Esophagus muscularis mucosa (tissue), 3 donors: ENCODE measurements around the gene NTN3.

Source experiments
- CTCF ChIP-seq, 3 experiments: fragments of 200-600 bp in 2 of 3; fragments of 450-650 bp in 1 of 3; sonication (generic) in 2 of 3; IDR thresholded peaks; one replicate each; pipeline ENCODE4 v1.5.1; 2017 to 2019; ENCODE audit warnings: antibody characterized with exemption in 3 of 3, mild to moderate bottlenecking in 2 of 3, moderate library complexity in 1 of 3
- POLR2A ChIP-seq: fragments of 450-650 bp; IDR thresholded peaks from one replicate; pipeline ENCODE4 v1.6.1; 2017; ENCODE audit warnings: antibody characterized with exemption, moderate library complexity, mild to moderate bottlenecking, low read depth
- POLR2AphosphoS5 ChIP-seq, 2 donors: sonication (generic); formaldehyde crosslinking; IDR thresholded peaks; one replicate each; pipeline ENCODE4 v1.6.1; 2017; ENCODE audit warnings: antibody characterized with exemption in 2 of 2

DNA sequence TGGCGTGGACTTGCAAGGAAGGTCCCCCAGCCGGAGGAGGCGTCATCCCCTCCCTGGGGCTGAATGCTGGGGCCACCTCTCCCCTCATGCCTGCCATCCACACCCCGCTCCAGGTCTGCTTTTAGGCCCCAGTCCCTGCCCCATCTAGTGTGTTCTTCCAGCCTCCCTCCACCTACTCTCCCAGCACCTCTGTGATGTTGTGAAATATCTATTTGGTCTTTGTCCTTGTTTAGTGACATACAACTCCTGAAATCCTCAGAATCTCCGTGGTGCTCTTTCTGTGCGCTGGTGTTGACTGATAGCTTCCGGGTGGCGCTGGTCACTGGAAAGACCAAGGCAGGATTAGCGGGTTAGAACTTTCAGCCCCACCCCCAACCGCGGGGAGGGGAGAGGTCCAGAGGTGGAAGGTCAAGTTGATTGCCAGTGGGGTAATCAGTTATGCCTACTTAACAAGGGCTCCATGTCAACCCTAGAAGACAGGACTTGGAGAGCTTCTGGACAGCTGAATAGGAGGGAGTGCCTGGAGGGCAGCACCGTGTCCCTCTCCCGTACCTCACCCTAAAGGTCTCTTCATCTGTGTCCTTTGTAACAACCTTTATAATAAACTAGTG, 13.9 kb downstream of the NTN3 start:
- no peak for TF ChIP-seq POLR2A
- no peak for TF ChIP-seq CTCF (IDR thresholded peaks at IDR 0.05)
- no peak for TF ChIP-seq POLR2AphosphoS5 (IDR thresholded peaks at IDR 0.05)
